GM12878 (cell line): ENCODE data around the gene KRT81. TPM values are rescaled to one million over a fixed set of nuclear protein-coding genes. Genes with fewer than 3 reads are reported as not detected.

Source experiments
- ATAC-seq: fragments of 200-7000 bp; cut with Tn5 transposase; 3 replicates; pipeline ENCODE4 v1.9.1; 2020; ENCODE audit warnings: mild to moderate bottlenecking, moderate library complexity
- BruUV-seq: library from RNA; stranded (reverse); fragments of 400-500 nt; replicated peaks from 2 replicates; lab custom pipeline; 2021; lab: Mats Ljungman, UMichigan
- CTCF ChIA-PET: fragments of 300-600 bp; sonication (Branson Sonifier 250); formaldehyde crosslinking; extraction: SDS; loops from one replicate; lab custom pipeline; 2021; ENCODE audit warnings: inconsistent platforms; lab: Yijun Ruan, JAX
- POLR2A ChIA-PET: fragments of 350-600 bp; formaldehyde crosslinking; extraction: SDS; loops from one replicate; lab custom pipeline; 2021; ENCODE audit warnings: inconsistent platforms; lab: Charles Lee
- RAD21 ChIA-PET: fragments of 300-600 bp; sonication (Branson Sonifier 250); formaldehyde crosslinking; loops from one replicate; lab custom pipeline; 2023; ENCODE audit warnings: antibody characterized with exemption; ENCODE audit not compliant: unreplicated experiment; lab: Charles Lee
- SMC1A ChIA-PET: fragments of 300-600 bp; sonication (Branson Sonifier 250); formaldehyde crosslinking; loops from one replicate; lab custom pipeline; 2023; ENCODE audit not compliant: unreplicated experiment, uncharacterized antibody; lab: Charles Lee
- DNase-seq: peaks from one replicate; pipeline ENCODE4 v3.0.0-alpha.2; 2011; ENCODE audit warnings: low read depth, low spot score
- FAIRE-seq: peaks from 3 replicates; lab custom pipeline; 2011; peaks lifted over from hg19 to GRCh38; lab: Jason Lieb, UNC
- H2AFZ ChIP-seq: 2 replicates; pipeline ENCODE4 v1.6.0; 2011; ENCODE audit warnings: low read depth, low read length, control low read depth; ENCODE audit not compliant: control insufficient read depth
- H3K27ac ChIP-seq: 2 replicates; pipeline ENCODE4 v1.5.1; 2011; ENCODE audit warnings: control low read depth; ENCODE audit not compliant: control insufficient read depth, insufficient read depth
- H3K27me3 ChIP-seq, 2 experiments: replicated peaks in 1 of 2; 2 replicates each; pipeline versions ENCODE4 v1.6.0 to v1.6.1; 2011; ENCODE audit warnings: low read length in 1 of 2; ENCODE audit not compliant: control insufficient read depth in 2 of 2, insufficient read depth in 2 of 2
- H3K36me3 ChIP-seq, 2 experiments: 2 replicates each; pipeline ENCODE4 v1.5.1; 2011; ENCODE audit warnings: low read length in 1 of 2; ENCODE audit not compliant: control insufficient read depth in 2 of 2, insufficient read depth in 2 of 2
- H3K4me1 ChIP-seq: 2 replicates; pipeline ENCODE4 v1.6.1; 2011; ENCODE audit warnings: mild to moderate bottlenecking, low read length, moderate library complexity, mixed read lengths; ENCODE audit not compliant: control insufficient read depth, insufficient read depth
- H3K4me2 ChIP-seq: 2 replicates; pipeline ENCODE4 v1.6.0; 2011; ENCODE audit warnings: control low read depth; ENCODE audit not compliant: control insufficient read depth, insufficient read depth
- H3K4me3 ChIP-seq: fragments of 200-600 bp; sonication (generic); 2 replicates; pipeline ENCODE4 v1.5.1; 2016
- H3K79me2 ChIP-seq: 2 replicates; pipeline ENCODE4 v1.6.0; 2011; ENCODE audit warnings: low read length; ENCODE audit not compliant: control insufficient read depth, insufficient read depth
- H3K9ac ChIP-seq: 2 replicates; pipeline ENCODE4 v1.8.0; 2011; ENCODE audit warnings: low read length, control low read depth, mixed read lengths; ENCODE audit not compliant: control insufficient read depth, insufficient read depth
- H3K9me3 ChIP-seq: replicated peaks from 3 replicates; pipeline ENCODE4 v1.5.1; 2011; ENCODE audit warnings: mild to moderate bottlenecking, low read length; ENCODE audit not compliant: control insufficient read depth, insufficient read depth
- H4K20me1 ChIP-seq: 2 replicates; pipeline ENCODE4 v1.6.0; 2011; ENCODE audit not compliant: control insufficient read depth, insufficient read depth
- CHD2 ChIP-seq: IDR thresholded peaks from 2 replicates; pipeline ENCODE4 v1.6.1; 2011; ENCODE audit warnings: low read depth, low read length, improper control_type of control experiment, borderline replicate concordance
- DPF2 ChIP-seq: fragments of 450-650 bp; IDR thresholded peaks from 2 replicates; pipeline ENCODE4 v1.6.1; 2017; ENCODE audit warnings: mild to moderate bottlenecking
- ESRRA ChIP-seq: IDR thresholded peaks from 2 replicates; pipeline ENCODE4 v1.6.1; 2012; ENCODE audit warnings: mild to moderate bottlenecking, low read length, improper control_type of control experiment
- FOS ChIP-seq: IDR thresholded peaks from 3 replicates; pipeline ENCODE4 v1.6.1; 2011; ENCODE audit warnings: borderline replicate concordance; ENCODE audit not compliant: insufficient read length; ENCODE audit errors: extremely low read depth
- HDAC2 ChIP-seq: fragments of 200-600 bp; sonication (generic); IDR thresholded peaks from 2 replicates; pipeline ENCODE4 v1.6.1; 2017
- JUNB ChIP-seq: IDR thresholded peaks from 2 replicates; pipeline ENCODE4 v1.6.1; 2016; ENCODE audit warnings: antibody characterized with exemption, mild to moderate bottlenecking
- LARP7 ChIP-seq: fragments of 450-650 bp; IDR thresholded peaks from 2 replicates; pipeline ENCODE4 v1.6.1; 2017; ENCODE audit warnings: mild to moderate bottlenecking
- NFYB ChIP-seq: IDR thresholded peaks from 2 replicates; pipeline ENCODE4 v1.6.1; 2011; ENCODE audit warnings: low read depth, mild to moderate bottlenecking, low read length, improper control_type of control experiment, moderate library complexity; ENCODE audit not compliant: insufficient read depth
- NKRF ChIP-seq: fragments of 450-650 bp; conservative IDR thresholded peaks from 2 replicates; pipeline ENCODE4 v1.6.1; 2017; ENCODE audit warnings: mild to moderate bottlenecking, moderate library complexity
- PAX8 ChIP-seq: fragments of 450-650 bp; IDR thresholded peaks from 2 replicates; pipeline ENCODE4 v1.6.1; 2017; ENCODE audit warnings: mild to moderate bottlenecking, moderate library complexity
- POLR2AphosphoS2 ChIP-seq: IDR thresholded peaks from 2 replicates; pipeline ENCODE4 v1.6.1; 2011; ENCODE audit warnings: low read depth, mild to moderate bottlenecking, low read length, improper control_type of control experiment, moderate library complexity
- POU2F2 ChIP-seq: IDR thresholded peaks from 3 replicates; pipeline ENCODE4 v1.6.1; 2011; ENCODE audit warnings: low read depth, mild to moderate bottlenecking, low read length, borderline replicate concordance
- SMAD1 ChIP-seq: fragments of 450-650 bp; IDR thresholded peaks from 2 replicates; pipeline ENCODE4 v1.6.1; 2018; ENCODE audit warnings: mild to moderate bottlenecking, low read depth; ENCODE audit not compliant: partially characterized antibody
- SMAD5 ChIP-seq: IDR thresholded peaks from 2 replicates; pipeline ENCODE4 v1.6.1; 2016; ENCODE audit warnings: antibody characterized with exemption, low read depth
- SREBF2 ChIP-seq: IDR thresholded peaks from 2 replicates; pipeline ENCODE4 v1.6.1; 2012; ENCODE audit warnings: mild to moderate bottlenecking, low read length
- TBL1XR1 ChIP-seq: IDR thresholded peaks from 2 replicates; pipeline ENCODE4 v1.6.1; 2012; ENCODE audit warnings: low read depth, low read length, improper control_type of control experiment
- TCF7 ChIP-seq: IDR thresholded peaks from 2 replicates; pipeline ENCODE4 v1.6.1; 2014; ENCODE audit warnings: antibody characterized with exemption, borderline replicate concordance
- USF1 ChIP-seq: IDR thresholded peaks from 2 replicates; pipeline ENCODE4 v1.6.1; 2011; ENCODE audit warnings: borderline replicate concordance, low read depth, mild to moderate bottlenecking, moderate library complexity, mixed read lengths, low read length; ENCODE audit not compliant: insufficient read depth; ENCODE audit errors: extremely low read length
- YBX1 ChIP-seq: fragments of 450-650 bp; IDR thresholded peaks from 2 replicates; pipeline ENCODE4 v1.6.1; 2016; ENCODE audit warnings: antibody characterized with exemption
- ZNF207 ChIP-seq: fragments of 450-650 bp; IDR thresholded peaks from 2 replicates; pipeline ENCODE4 v1.6.1; 2014; ENCODE audit warnings: antibody characterized with exemption, mild to moderate bottlenecking, borderline replicate concordance
- WGBS: methylation state at CpG from one replicate; pipeline ENCODE4 v1.1.6; 2016; ENCODE audit warnings: low lambda C conversion rate; ENCODE audit not compliant: insufficient replicate concordance, insufficient coverage; ENCODE audit errors: missing lambda C conversion rate; 5-methylcytosine and 5-hydroxymethylcytosine counted together
- in situ Hi-C: fragments of 300-500 bp; cut with MboI; formaldehyde crosslinking; loops from 9 replicates; pipeline ENCODE4 v1.14.3; 2018; ENCODE audit warnings: mixed read lengths
- intact Hi-C: fragments of 100-400 bp; cut with micrococcal nuclease; formaldehyde crosslinking; loops from one replicate; pipeline ENCODE4 v1.14.2; 2022; ENCODE audit not compliant: unreplicated experiment
- polyA plus RNA-seq, 11 experiments: library from polyadenylated mRNA; depleted of rRNA in 4 of 11; unstranded in 6 of 11; stranded (reverse) in 5 of 11; fragments of >200 nt; fragmentation: Nextera tagmentation in 4 of 11; fragmentation: Illumina TruSeq in 1 of 11; extraction: Ambion mirVana in 4 of 11; extraction: Trizol in 1 of 11; gene quantifications; 1 replicate in 1 of 11; 2 replicates in 10 of 11; pipeline versions ENCODE4 v1.2.1 to v1.2.3, GENCODE V29; 2011 to 2016; ENCODE audit warnings: inconsistent platforms in 2 of 11, missing spikeins in 2 of 11, low read depth in 1 of 11
- total RNA-seq, 4 experiments: library from RNA; depleted of rRNA in 3 of 4; stranded (reverse); fragments of >200 nt in 3 of 4; fragmentation: Illumina TruSeq in 1 of 4; extraction: Trizol in 1 of 4; gene quantifications; 2 replicates each; pipeline versions ENCODE4 v1.2.1 to v1.2.3, GENCODE V29; 2013 to 2021

The KRT81 gene
- total and polyA plus RNA-seq, 10 of the 15 experiments (the other 5 are each of a cell fraction or from before 2014, with no cell fraction given), result 0.05 to 0.15 TPM; not detected in 8

- TF ChIP-seq POU2F2, result no peak
- TF ChIP-seq PAX8, result no peak
- no peak for TF ChIP-seq DPF2
- TF ChIP-seq HDAC2, result no peak
- TF ChIP-seq LARP7, result no peak
- no peak for TF ChIP-seq FOS
- no peak for TF ChIP-seq POLR2AphosphoS2
Measured at GRCh38 chr12:52324153-52324444, 32.8 kb upstream of the KRT81 start (continued).

GRCh38 chr12:52323416-52324152 is 32.2 kb upstream of the KRT81 start:
- H3K9me3 ChIP-seq, result no peaks in the 10 kb centered on the region
- H3K4me1 ChIP-seq, result peaks cover 7% of the 10 kb centered on the region
- CTCF ChIA-PET, result interaction anchor here (1.2 kb wide), 1 partner anchor 38 kb away, joined by 3 read pairs; no protein-coding TSS in a partner anchor
- no peak overlapping the region for H3K27ac ChIP-seq
- DNase-seq, result no peak
- H3K4me3 ChIP-seq, result no peak overlapping the region
- no peak overlapping the region for H3K4me2 ChIP-seq
- H2AFZ ChIP-seq, result no peak overlapping the region
- FAIRE-seq, result no peak
- RAD21 ChIA-PET, result no interaction called here
- SMC1A ChIA-PET, result no interaction called here
- intact Hi-C loops (loop anchor here (10.0 kb wide), 1 partner anchor 109 kb away; no protein-coding TSS in a partner anchor), in situ Hi-C loops (loop anchor here (10.0 kb wide), 1 partner anchor 169 kb away; no protein-coding TSS in a partner anchor)
- H3K79me2 ChIP-seq, result no peaks in the 10 kb centered on the region
- ATAC-seq, result no peak
- TF ChIP-seq CHD2 (no peak), YBX1 (no peak), SREBF2 (no peak), NFYB (no peak), USF1 (no peak), ESRRA (no peak), TCF7 (no peak), SMAD1 (no peak), NKRF (no peak), ZNF207 (no peak), SMAD5 (no peak), JUNB (no peak), TBL1XR1 (no peak)
- POLR2A ChIA-PET, result no interaction called here
- peaks cover 3 to 6% of the 10 kb centered on the region in 2 experiments for H3K27me3 ChIP-seq
- WGBS, result 25% methylated on average over 10 of the region's 10 CpGs
- H4K20me1 ChIP-seq, result no peaks in the 10 kb centered on the region
- no peak overlapping the region for H3K9ac ChIP-seq
- BruUV-seq, result no TSS peak
- no peaks in the 10 kb centered on the region for H3K36me3 ChIP-seq
